G401.6 (cell line): ENCODE data around the gene CSHL1.
"Not testable (repeated sequence)": the region's sequence is repeated elsewhere in the genome, so short reads cannot be mapped to it uniquely, and the experiment has no call there.

Experiments used
- FAIRE-seq: peaks from 2 replicates; lab custom pipeline; 2012; peaks lifted over from hg19 to GRCh38; lab: Jason Lieb, UNC

CSHL1 gene

DNA sequence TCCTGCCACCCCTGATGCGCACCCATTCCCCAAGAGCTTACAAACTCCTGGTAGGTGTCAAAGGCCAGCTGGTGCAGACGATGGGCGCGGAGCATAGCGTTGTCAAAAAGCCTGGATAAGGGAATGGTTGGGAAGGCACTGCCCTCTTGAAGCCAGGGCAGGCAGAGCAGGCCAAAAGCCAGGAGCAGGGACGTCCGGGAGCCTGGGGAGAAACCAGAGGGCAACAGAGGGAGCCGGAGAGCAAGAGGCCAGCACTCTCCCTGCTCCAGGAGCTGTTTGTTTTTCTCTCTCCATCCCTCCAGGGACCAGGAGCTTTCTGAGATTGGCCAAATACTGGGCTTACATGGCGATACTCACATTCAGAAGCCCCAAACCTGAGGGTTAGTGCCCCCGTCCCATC, 7.2 kb upstream of the CSHL1 start:
- no peak for FAIRE-seq

DNA sequence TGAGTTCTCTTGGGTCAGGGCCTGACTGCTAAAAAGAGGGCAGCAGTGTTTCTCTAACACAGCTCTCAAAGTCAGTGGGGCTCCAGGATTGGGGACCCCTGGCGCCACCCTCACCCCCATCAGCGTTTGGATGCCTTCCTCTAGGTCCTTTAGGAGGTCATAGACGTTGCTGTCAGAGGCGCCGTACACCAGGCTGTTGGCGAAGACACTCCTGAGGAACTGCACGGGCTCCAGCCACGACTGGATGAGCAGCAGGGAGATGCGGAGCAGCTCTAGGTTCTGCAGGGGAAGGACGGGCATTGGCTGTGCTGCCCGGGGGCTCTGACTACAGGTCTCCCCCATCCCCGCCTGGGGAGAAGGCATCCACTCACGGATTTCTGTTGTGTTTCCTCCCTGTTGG, 6.6 kb upstream of the CSHL1 start:
- FAIRE-seq, result no peak

GRCh38 chr17:63917206-63917605, 6.1 kb upstream of the CSHL1 start:
- not testable (repeated sequence) for FAIRE-seq

DNA sequence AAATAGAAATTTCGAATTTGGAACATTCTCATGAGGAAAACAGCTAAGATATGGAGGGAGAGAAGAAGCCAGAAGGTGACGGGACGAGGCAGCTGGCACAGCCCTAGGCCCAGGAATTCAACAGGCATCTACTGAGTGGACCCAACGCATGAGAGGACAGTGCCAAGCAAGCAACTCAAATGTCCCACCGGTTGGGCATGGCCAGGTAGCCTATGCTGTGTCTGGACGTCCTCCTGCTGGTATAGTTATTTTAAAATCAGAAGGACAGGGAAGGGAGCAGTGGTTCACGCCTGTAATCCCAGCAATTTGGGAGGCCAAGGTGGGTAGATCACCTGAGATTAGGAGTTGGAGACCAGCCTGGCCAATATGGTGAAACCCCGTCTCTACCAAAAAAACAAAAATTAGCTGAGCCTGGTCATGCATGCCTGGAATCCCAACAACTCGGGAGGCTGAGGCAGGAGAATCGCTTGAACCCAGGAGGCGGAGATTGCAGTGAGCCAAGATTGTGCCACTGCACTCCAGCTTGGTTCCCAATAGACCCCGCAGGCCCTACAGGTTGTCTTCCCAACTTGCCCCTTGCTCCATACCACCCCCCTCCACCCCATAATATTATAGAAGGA, 5.6 kb upstream of the CSHL1 start:
- FAIRE-seq, result no peak

DNA sequence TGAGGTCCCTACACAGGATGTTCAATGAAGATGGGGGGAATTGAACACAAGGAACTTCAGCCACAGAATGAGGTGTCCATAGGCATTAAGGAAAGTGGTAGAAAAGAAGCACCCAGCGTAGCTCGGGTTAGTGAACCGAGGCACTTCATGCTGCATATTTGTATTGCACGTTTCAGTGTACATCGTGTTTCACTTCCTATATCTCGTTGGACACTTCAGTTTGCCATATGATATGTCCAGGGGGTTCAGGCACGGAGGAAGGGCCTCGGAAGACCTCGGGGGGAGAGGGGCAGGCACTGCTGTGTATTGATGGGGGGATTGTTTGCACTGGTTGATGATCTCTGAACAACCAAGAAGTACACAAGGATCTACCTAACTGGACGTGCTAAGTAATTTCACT, 4.7 kb upstream of the CSHL1 start:
- FAIRE-seq, result not testable (repeated sequence)

GRCh38 chr17:63914471-63914870, 3.4 kb upstream of the CSHL1 start:
- FAIRE-seq, result no peak

DNA sequence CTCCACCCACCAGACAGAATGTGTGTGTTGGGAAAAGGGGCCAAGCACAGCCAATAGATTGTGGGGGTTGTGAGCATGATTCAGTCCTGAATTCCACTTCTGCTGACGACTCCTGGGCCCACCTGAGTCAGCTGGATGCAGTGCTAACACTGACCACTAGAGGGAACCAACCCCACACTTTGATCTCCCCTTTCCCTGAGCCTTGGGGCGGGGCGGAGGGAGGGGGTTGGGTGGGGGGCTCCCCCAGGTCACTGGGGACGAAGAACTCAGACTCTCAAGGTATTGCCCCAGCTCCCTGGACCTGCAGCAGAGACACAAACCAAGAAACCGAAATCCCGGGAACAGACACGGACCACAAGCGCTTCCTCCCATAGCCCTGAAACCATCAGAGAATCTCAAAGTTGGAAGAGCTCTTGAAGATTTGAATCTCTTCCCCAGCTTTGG, 621 bp upstream of the CSHL1 start:
- FAIRE-seq, result no peak

- FAIRE-seq, result no peak
These were observed 962 bp downstream of the CSHL1 start for GRCh38 chr17:63910096-63910495.

- not testable (repeated sequence) for FAIRE-seq
These were observed 1.5 kb downstream of the CSHL1 start for GRCh38 chr17:63909586-63909985.

- not testable (repeated sequence) for FAIRE-seq
These were observed 3.8 kb downstream of the CSHL1 start for GRCh38 chr17:63907161-63907778.

- FAIRE-seq, result not testable (repeated sequence)
These were observed 6.3 kb downstream of the CSHL1 start for GRCh38 chr17:63904796-63905195.

DNA sequence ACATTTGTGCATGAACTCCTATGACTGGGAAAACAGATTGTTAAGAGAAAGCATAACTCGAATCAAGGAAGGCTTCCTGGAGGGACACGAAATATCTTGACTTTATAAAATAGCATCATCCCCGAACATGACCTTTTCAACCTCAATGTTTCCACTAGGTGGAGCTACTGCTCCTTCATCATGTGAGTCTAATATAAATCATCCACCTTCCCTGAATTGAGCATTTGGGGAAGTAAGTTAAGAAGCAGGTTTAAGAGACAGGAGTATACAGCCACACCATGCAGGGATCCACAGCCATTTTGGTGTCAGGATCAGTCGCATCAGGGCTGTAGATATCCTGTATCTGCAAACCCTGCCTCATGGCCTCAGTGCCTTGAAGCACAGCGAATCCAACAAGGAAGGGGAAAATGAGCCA, 7.3 kb downstream of the CSHL1 start:
- peak; percentile 33 for FAIRE-seq

GRCh38 chr17:63901971-63902370, 9.1 kb downstream of the CSHL1 start:
- FAIRE-seq, result not testable (repeated sequence)

- not testable (repeated sequence) for FAIRE-seq
These were observed 11.9 kb downstream of the CSHL1 start for GRCh38 chr17:63898899-63899798.

GRCh38 chr17:63896524-63897354, 14.3 kb downstream of the CSHL1 start, which contains the start of gene CSH1:
TSS of gene CSH1 (minus strand) at chr17:63896574. CDS start at chr17:63896511, 63 bp downstream.
- FAIRE-seq, result not testable (repeated sequence)

- FAIRE-seq, result not testable (repeated sequence)
These were observed 16.2 kb downstream of the CSHL1 start for GRCh38 chr17:63894821-63895220.

GRCh38 chr17:63894021-63894420, 17.0 kb downstream of the CSHL1 start:
- not testable (repeated sequence) for FAIRE-seq

GRCh38 chr17:63892316-63893037, 18.6 kb downstream of the CSHL1 start:
- FAIRE-seq, result not testable (repeated sequence)

GRCh38 chr17:63889026-63889848, 21.8 kb downstream of the CSHL1 start:
- peak; percentile 8 for FAIRE-seq

DNA sequence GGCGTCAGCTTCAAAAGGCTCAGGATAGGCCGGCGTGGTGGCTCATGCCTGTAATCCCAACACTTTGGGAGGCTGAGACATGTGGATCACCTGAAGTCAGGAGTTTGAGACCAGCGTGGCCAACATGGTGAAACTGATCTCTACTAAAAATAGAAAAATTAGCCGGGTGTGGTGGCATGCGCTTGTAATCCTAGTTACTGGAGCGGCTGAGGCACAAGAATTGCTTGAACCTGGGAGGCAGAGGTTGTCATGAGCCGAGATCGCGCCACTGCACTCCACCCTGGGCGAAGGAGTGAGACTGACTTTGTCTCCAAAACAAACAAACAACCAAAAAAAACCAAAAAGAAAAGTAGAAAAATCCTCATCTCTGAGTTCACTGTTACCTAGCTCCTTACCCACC, 25.9 kb downstream of the CSHL1 start:
- FAIRE-seq, result not testable (repeated sequence)
